Measurements from ENCODE around the gene MMP7.

MMP7 gene

GRCh38 chr11:102493524-102493923, 37.0 kb downstream of the MMP7 start:
- no peak for DNase-seq

- DNase-seq: no peak
These were observed 38.6 kb downstream of the MMP7 start for GRCh38 chr11:102491969-102492368.

GRCh38 chr11:102489186-102490145, 41.1 kb downstream of the MMP7 start:
- no peak for DNase-seq

- DNase-seq: no peak
These were observed 42.3 kb downstream of the MMP7 start for GRCh38 chr11:102488208-102488607.

- DNase-seq: no peak
These were observed 43.3 kb downstream of the MMP7 start for GRCh38 chr11:102487214-102487613.

- DNase-seq: no peak
These were observed 44.0 kb downstream of the MMP7 start for GRCh38 chr11:102486584-102486983.

GRCh38 chr11:102485095-102485722, 45.3 kb downstream of the MMP7 start:
- DNase-seq: no peak

- DNase-seq: no peak
These were observed 48.1 kb downstream of the MMP7 start for GRCh38 chr11:102482433-102482832.

- DNase-seq: no peak
These were observed 50.8 kb downstream of the MMP7 start for GRCh38 chr11:102479733-102480132.

- no peak for DNase-seq
These were observed 51.8 kb downstream of the MMP7 start for GRCh38 chr11:102478673-102479299.

GRCh38 chr11:102476812-102477211, 53.7 kb downstream of the MMP7 start:
- peak; percentile 21 for DNase-seq

GRCh38 chr11:102476069-102476468, 54.5 kb downstream of the MMP7 start:
- DNase-seq: no peak

- no peak for DNase-seq
These were observed 57.0 kb downstream of the MMP7 start for GRCh38 chr11:102473543-102473942.

- DNase-seq: no peak
These were observed 58.4 kb downstream of the MMP7 start for GRCh38 chr11:102472127-102472526.

- no peak for DNase-seq
These were observed 59.1 kb downstream of the MMP7 start for GRCh38 chr11:102471474-102471873.
